K562 (cell line): Measurements from ENCODE around the gene BNIP2. TPM values are rescaled to one million over a fixed set of nuclear protein-coding genes. Genes with fewer than 3 reads are reported as not detected.
A peak's percentile ranks its signal among the peaks of the same experiment; 100 is the strongest.

Experiments used
- CGGBP1 ChIP-seq: fragments of 250-450 bp; sonication (Bioruptor Pico); IDR thresholded peaks from 2 replicates; pipeline ENCODE4 v1.9.0; 2021; ENCODE audit warnings: mild to moderate bottlenecking
- CHD1 ChIP-seq: fragments of 200-600 bp; sonication (generic); IDR thresholded peaks from one replicate; pipeline ENCODE4 v1.6.1; 2012; ENCODE audit warnings: mild to moderate bottlenecking, moderate library complexity, low read length, inconsistent platforms
- CREB1 ChIP-seq, 2 experiments: sonication (generic) in 1 of 2; formaldehyde crosslinking in 1 of 2; IDR thresholded peaks; 2 replicates each; pipeline versions ENCODE4 v1.6.1 to v1.8.0; 2012 to 2022; ENCODE audit warnings: inconsistent platforms in 1 of 2, mild to moderate bottlenecking in 1 of 2, missing genetic modification reagents in 1 of 2, moderate library complexity in 1 of 2
- FOXM1 ChIP-seq, 2 experiments: fragments of 450-650 bp in 1 of 2; sonication (generic) in 1 of 2; formaldehyde crosslinking in 1 of 2; IDR thresholded peaks; 2 replicates each; pipeline versions ENCODE4 v1.6.1 to v1.9.0; 2017 to 2022; ENCODE audit warnings: low read depth in 2 of 2, mild to moderate bottlenecking in 2 of 2, missing genetic modification reagents in 1 of 2, moderate library complexity in 1 of 2
- HNRNPUL1 ChIP-seq: fragments of 200-400 bp; formaldehyde crosslinking; IDR thresholded peaks from 2 replicates; pipeline ENCODE4 v1.6.1; 2017; ENCODE audit warnings: low read length
- MXD1 ChIP-seq: fragments of 250-450 bp; sonication (Bioruptor Pico); IDR thresholded peaks from 2 replicates; pipeline ENCODE4 v1.8.0; 2021; ENCODE audit warnings: borderline replicate concordance, mild to moderate bottlenecking, moderate library complexity; ENCODE audit not compliant: poor library complexity, severe bottlenecking
- PML ChIP-seq: IDR thresholded peaks from 2 replicates; pipeline ENCODE4 v1.6.1; 2012; ENCODE audit warnings: low read length, inconsistent platforms
- POLR3A ChIP-seq: IDR thresholded peaks from 2 replicates; pipeline ENCODE4 v1.6.1; 2011; ENCODE audit warnings: borderline replicate concordance, mild to moderate bottlenecking, moderate library complexity; ENCODE audit not compliant: insufficient read length, insufficient read depth; ENCODE audit errors: extremely low read depth
- SPI1 ChIP-seq: IDR thresholded peaks from 2 replicates; pipeline ENCODE4 v1.6.1; 2011; ENCODE audit warnings: low read depth, low read length, control low read depth, borderline replicate concordance
- SUPT5H ChIP-seq: fragments of 450-650 bp; IDR thresholded peaks from 2 replicates; pipeline ENCODE4 v1.6.1; 2016
- ZBTB33 ChIP-seq: sonication (generic); formaldehyde crosslinking; IDR thresholded peaks from 2 replicates; pipeline ENCODE4 v1.8.1; 2023; ENCODE audit warnings: mild to moderate bottlenecking, missing genetic modification reagents
- ZNF212 ChIP-seq: fragments of 450-650 bp; formaldehyde crosslinking; IDR thresholded peaks from 2 replicates; pipeline ENCODE4 v1.4.0; 2020; ENCODE audit warnings: mild to moderate bottlenecking
- polyA plus RNA-seq, 8 experiments: library from polyadenylated mRNA; depleted of rRNA in 4 of 8; stranded (reverse) in 5 of 8; unstranded in 3 of 8; fragments of >200 nt; fragmentation: Nextera tagmentation in 2 of 8; fragmentation: Illumina TruSeq in 1 of 8; extraction: Ambion mirVana in 2 of 8; extraction: Trizol in 1 of 8; gene quantifications; 2 replicates each; pipeline versions ENCODE4 v1.2.1 to v1.2.3, GENCODE V29; 2011 to 2014; ENCODE audit warnings: inconsistent platforms in 1 of 8, missing spikeins in 1 of 8
- total RNA-seq, 7 experiments: library from RNA; depleted of rRNA in 6 of 7; stranded (reverse); fragments of >200 nt in 6 of 7; fragmentation: Illumina TruSeq in 2 of 7; extraction: Trizol in 2 of 7; gene quantifications; 2 replicates each; pipeline versions ENCODE4 v1.2.1 to v1.2.3, GENCODE V29; 2011 to 2021; ENCODE audit warnings: low replicate concordance in 1 of 7
- TF ChIP-seq, protein P1 (sequence below): fragments of 450-650 bp; IDR thresholded peaks from 2 replicates; pipeline ENCODE4 v1.6.1; 2016
- TF ChIP-seq, protein P2 (sequence below), 2 experiments: IDR thresholded peaks; 2 replicates each; pipeline ENCODE4 v1.6.1; 2011; ENCODE audit warnings: borderline replicate concordance in 1 of 2, control low read depth in 1 of 2, low read depth in 1 of 2, low read length in 1 of 2, mild to moderate bottlenecking in 1 of 2, mixed read lengths in 1 of 2, moderate library complexity in 1 of 2; ENCODE audit not compliant: insufficient read depth in 1 of 2, insufficient read length in 1 of 2, poor library complexity in 1 of 2, severe bottlenecking in 1 of 2; ENCODE audit errors: extremely low read depth in 1 of 2
- TF ChIP-seq, protein P3 (sequence below): sonication (generic); formaldehyde crosslinking; IDR thresholded peaks from 2 replicates; pipeline ENCODE4 v1.8.0; 2022; ENCODE audit warnings: mild to moderate bottlenecking, missing genetic modification reagents

The BNIP2 gene
- total and polyA plus RNA-seq, 9 of the 15 experiments (the other 6 are each of a cell fraction or from before 2014, with no cell fraction given) = 19.6 to 88.0 (median 52.5) TPM

DNA sequence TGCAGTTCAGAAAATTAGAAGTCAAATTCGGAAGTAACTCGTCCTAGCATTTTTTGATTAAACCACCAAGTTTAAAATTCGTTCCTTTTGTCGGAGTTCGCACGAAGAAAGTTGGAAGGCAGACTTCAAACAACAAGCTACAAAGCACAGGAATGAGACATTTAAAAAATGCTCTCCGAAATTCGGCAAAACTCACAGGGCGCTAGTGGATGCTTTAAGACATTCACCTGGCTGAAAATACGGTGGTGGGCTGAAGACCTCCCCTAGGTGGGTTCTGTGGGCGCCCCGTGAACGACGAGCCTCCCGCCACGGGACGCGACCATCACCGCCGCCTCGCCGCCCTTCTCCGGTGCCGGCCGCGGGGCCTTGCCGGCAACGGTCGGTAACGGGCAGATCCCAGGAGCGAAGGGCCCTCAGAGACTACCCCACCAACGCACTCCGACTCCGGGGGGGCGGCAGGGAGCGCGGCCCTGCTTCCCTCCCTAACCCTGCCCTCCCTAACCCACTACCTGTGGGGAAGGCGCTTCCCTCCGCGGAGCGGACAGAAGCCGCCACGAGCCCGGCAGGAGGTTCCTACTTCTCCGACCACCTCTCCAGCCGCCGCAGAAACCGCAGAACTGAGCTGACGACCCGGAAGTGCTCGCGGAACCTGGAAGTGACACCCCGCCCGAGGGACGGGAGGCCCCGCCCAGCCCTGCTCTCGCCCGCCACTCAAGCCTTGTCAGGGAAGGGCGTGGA lies 32.1 kb downstream of the BNIP2 start, which contains the start of gene GTF2A2 (continued):
- TF ChIP-seq HNRNPUL1 = no peak
- TF ChIP-seq, protein P1, sequence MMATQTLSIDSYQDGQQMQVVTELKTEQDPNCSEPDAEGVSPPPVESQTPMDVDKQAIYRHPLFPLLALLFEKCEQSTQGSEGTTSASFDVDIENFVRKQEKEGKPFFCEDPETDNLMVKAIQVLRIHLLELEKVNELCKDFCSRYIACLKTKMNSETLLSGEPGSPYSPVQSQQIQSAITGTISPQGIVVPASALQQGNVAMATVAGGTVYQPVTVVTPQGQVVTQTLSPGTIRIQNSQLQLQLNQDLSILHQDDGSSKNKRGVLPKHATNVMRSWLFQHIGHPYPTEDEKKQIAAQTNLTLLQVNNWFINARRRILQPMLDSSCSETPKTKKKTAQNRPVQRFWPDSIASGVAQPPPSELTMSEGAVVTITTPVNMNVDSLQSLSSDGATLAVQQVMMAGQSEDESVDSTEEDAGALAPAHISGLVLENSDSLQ = peak; percentile 98
- peak; percentile 28; the same call in 1 of the 2 replicates for TF ChIP-seq FOXM1 (IDR thresholded peaks at IDR 0.05; ENCODE audit: low read depth)
- no peak for TF ChIP-seq FOXM1 (CRISPR knock-in tag; IDR thresholded peaks at IDR 0.05; ENCODE audit: low read depth)
- TF ChIP-seq CGGBP1 (CRISPR knock-in tag) = peak; percentile 77; the same call in 1 of the 2 replicates
- TF ChIP-seq CHD1 = peak; percentile 74
- no peak for TF ChIP-seq ZNF212 (CRISPR knock-in tag)
- no peak for TF ChIP-seq POLR3A
- TF ChIP-seq SUPT5H = peak; percentile 94
- TF ChIP-seq, protein P2, sequence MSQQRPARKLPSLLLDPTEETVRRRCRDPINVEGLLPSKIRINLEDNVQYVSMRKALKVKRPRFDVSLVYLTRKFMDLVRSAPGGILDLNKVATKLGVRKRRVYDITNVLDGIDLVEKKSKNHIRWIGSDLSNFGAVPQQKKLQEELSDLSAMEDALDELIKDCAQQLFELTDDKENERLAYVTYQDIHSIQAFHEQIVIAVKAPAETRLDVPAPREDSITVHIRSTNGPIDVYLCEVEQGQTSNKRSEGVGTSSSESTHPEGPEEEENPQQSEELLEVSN (IDR thresholded peaks at IDR 0.05; ENCODE audit: borderline replicate concordance in 1 of 2, extremely low read depth in 1 of 2, insufficient read depth in 1 of 2, insufficient read length in 1 of 2, low read depth in 1 of 2, low read length in 1 of 2, poor library complexity in 1 of 2, severe bottlenecking in 1 of 2) = peak in 1 of 2 experiments; percentile 78
- TF ChIP-seq CREB1 (IDR thresholded peaks at IDR 0.05) = no peak
- peak; percentile 70 for TF ChIP-seq CREB1 (CRISPR knock-in tag; IDR thresholded peaks at IDR 0.05)
- TF ChIP-seq SPI1 = peak; percentile 65
- TF ChIP-seq ZBTB33 (CRISPR knock-in tag) = no peak; the same call in 1 of the 2 replicates
- TF ChIP-seq, protein P3, sequence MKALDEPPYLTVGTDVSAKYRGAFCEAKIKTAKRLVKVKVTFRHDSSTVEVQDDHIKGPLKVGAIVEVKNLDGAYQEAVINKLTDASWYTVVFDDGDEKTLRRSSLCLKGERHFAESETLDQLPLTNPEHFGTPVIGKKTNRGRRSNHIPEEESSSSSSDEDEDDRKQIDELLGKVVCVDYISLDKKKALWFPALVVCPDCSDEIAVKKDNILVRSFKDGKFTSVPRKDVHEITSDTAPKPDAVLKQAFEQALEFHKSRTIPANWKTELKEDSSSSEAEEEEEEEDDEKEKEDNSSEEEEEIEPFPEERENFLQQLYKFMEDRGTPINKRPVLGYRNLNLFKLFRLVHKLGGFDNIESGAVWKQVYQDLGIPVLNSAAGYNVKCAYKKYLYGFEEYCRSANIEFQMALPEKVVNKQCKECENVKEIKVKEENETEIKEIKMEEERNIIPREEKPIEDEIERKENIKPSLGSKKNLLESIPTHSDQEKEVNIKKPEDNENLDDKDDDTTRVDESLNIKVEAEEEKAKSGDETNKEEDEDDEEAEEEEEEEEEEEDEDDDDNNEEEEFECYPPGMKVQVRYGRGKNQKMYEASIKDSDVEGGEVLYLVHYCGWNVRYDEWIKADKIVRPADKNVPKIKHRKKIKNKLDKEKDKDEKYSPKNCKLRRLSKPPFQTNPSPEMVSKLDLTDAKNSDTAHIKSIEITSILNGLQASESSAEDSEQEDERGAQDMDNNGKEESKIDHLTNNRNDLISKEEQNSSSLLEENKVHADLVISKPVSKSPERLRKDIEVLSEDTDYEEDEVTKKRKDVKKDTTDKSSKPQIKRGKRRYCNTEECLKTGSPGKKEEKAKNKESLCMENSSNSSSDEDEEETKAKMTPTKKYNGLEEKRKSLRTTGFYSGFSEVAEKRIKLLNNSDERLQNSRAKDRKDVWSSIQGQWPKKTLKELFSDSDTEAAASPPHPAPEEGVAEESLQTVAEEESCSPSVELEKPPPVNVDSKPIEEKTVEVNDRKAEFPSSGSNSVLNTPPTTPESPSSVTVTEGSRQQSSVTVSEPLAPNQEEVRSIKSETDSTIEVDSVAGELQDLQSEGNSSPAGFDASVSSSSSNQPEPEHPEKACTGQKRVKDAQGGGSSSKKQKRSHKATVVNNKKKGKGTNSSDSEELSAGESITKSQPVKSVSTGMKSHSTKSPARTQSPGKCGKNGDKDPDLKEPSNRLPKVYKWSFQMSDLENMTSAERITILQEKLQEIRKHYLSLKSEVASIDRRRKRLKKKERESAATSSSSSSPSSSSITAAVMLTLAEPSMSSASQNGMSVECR (CRISPR knock-in tag) = peak; percentile 57; the same call in 1 of the 2 replicates
- TF ChIP-seq MXD1 (CRISPR knock-in tag) = no peak
- peak; percentile 37; the same call in 1 of the 2 replicates for TF ChIP-seq PML
